Pancreas (tissue), 10 donors: ENCODE measurements around the gene KRT77. TPM values are rescaled to one million over a fixed set of nuclear protein-coding genes. Genes with fewer than 3 reads are reported as not detected.

ENCODE experiments used
- ATAC-seq, 4 donors: fragments of 200-7000 bp; cut with Tn5 transposase; one replicate each; pipeline versions ENCODE4 v1.8.0 to v1.9.1; 2020; ENCODE audit warnings: mild to moderate bottlenecking in 4 of 4, moderate library complexity in 4 of 4
- DNase-seq, 6 donors: peaks; one replicate each; pipeline ENCODE4 v3.0.0-alpha.2; 2020
- FAIRE-seq: peaks from 2 replicates; lab custom pipeline; 2012; peaks lifted over from hg19 to GRCh38; lab: Jason Lieb, UNC
- H3K27ac ChIP-seq, 4 donors: fragments of 200-600 bp; sonication (generic); 1 replicate in 3 of 4; 2 replicates in 1 of 4; pipeline versions ENCODE4 v1.5.0 to v1.8.0; 2020
- H3K27me3 ChIP-seq, 4 donors: fragments of 200-600 bp; one replicate each; pipeline ENCODE4 v1.8.0; 2021
- H3K36me3 ChIP-seq, 3 donors: fragments of 200-600 bp; sonication (generic) in 1 of 3; one replicate each; pipeline versions ENCODE4 v1.5.0 to v1.8.0; 2020 to 2021
- H3K4me1 ChIP-seq, 3 donors: fragments of 200-600 bp; one replicate each; pipeline ENCODE4 v1.8.0; 2021
- H3K4me3 ChIP-seq, 4 donors: fragments of 200-600 bp; sonication (generic) in 2 of 4; one replicate each; pipeline versions ENCODE4 v1.5.0 to v1.8.0; 2020 to 2021
- H3K9me3 ChIP-seq, 4 donors: fragments of 200-600 bp; one replicate each; pipeline ENCODE4 v1.8.0; 2021
- WGBS, 2 donors: extraction: QIAGEN DNeasy Blood & Tissue Kit; methylation state at CpG; one replicate each; pipeline ENCODE4 v1.1.7; 2013; 5-methylcytosine and 5-hydroxymethylcytosine counted together
- intact Hi-C, 3 donors: fragments of 100-400 bp; cut with DNase I; formaldehyde crosslinking; loops; one replicate each; pipeline versions ENCODE4 v1.11.1 to v1.14.2; 2022
- polyA plus RNA-seq, 2 donors: library from polyadenylated mRNA; stranded (reverse); fragments of 200-250 nt; gene quantifications; one replicate each; pipeline ENCODE4 v1.2.3, GENCODE V29; 2013
- total RNA-seq, 6 donors: library from RNA; stranded (reverse); fragmentation: NEBNext Ultra II Directional in 4 of 6; extraction: Animal tissue kit (Norgen Biotek cat#: 25700) in 4 of 6; gene quantifications; one replicate each; pipeline versions ENCODE4 v1.2.1 to v1.2.4, GENCODE V29; 2021 to 2023
- TF ChIP-seq, protein P1 (sequence below), 4 donors: fragments of 200-600 bp; sonication (generic) in 3 of 4; IDR thresholded peaks; one replicate each; pipeline versions ENCODE4 v1.5.0 to v1.8.0; 2021; ENCODE audit warnings: antibody characterized with exemption in 4 of 4
- donor health status: healthy with polysubstance abuse.
- donor health status: DM: no; HTN: no; CAD: no; lungs with moderate emphysema.
- donor health status: DM: no; HTN: no; CAD: no.
- donor health status: control.
- donor health status: control.
- donor health status: Bipolar disorder and iron deficiency.
- donor health status: DM: yes; HTN: yes; CAD: no.
- donor health status: DM: no; HTN: no; CAD: no.
- donor health status: DM: no; HTN: no; CAD: no.
- donor health status: DM: yes; HTN: yes; CAD: no.

KRT77 gene
- total and polyA plus RNA-seq, 8 donors: 0.07 TPM; not detected in 7

- no peak overlapping the region for H3K27ac ChIP-seq
- H3K4me1 ChIP-seq: no peaks in the 10 kb centered on the region
- H3K4me3 ChIP-seq: no peak overlapping the region
- no peak for DNase-seq
- ATAC-seq: no peak
- H3K9me3 ChIP-seq: no peaks in the 10 kb centered on the region
- no peaks in the 10 kb centered on the region for H3K27me3 ChIP-seq
- 57 to 66% methylated on average over 14 of the region's 14 CpGs for WGBS, 2 donors
- H3K36me3 ChIP-seq: no peaks in the 10 kb centered on the region
- no peak for FAIRE-seq
- TF ChIP-seq, protein P1, sequence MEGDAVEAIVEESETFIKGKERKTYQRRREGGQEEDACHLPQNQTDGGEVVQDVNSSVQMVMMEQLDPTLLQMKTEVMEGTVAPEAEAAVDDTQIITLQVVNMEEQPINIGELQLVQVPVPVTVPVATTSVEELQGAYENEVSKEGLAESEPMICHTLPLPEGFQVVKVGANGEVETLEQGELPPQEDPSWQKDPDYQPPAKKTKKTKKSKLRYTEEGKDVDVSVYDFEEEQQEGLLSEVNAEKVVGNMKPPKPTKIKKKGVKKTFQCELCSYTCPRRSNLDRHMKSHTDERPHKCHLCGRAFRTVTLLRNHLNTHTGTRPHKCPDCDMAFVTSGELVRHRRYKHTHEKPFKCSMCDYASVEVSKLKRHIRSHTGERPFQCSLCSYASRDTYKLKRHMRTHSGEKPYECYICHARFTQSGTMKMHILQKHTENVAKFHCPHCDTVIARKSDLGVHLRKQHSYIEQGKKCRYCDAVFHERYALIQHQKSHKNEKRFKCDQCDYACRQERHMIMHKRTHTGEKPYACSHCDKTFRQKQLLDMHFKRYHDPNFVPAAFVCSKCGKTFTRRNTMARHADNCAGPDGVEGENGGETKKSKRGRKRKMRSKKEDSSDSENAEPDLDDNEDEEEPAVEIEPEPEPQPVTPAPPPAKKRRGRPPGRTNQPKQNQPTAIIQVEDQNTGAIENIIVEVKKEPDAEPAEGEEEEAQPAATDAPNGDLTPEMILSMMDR (IDR thresholded peaks at IDR 0.05): no peak
- intact Hi-C loops: no loop called here
Observed at GRCh38 chr12:52748578-52748977, 45.3 kb upstream of the KRT77 start.

- H3K4me3 ChIP-seq: no peak overlapping the region
- TF ChIP-seq, protein P1 (IDR thresholded peaks at IDR 0.05): no peak
- no peaks in the 10 kb centered on the region for H3K27me3 ChIP-seq
- DNase-seq (no peak), FAIRE-seq (no peak), ATAC-seq (no peak)
- no peak overlapping the region for H3K27ac ChIP-seq
- H3K36me3 ChIP-seq: no peaks in the 10 kb centered on the region
- intact Hi-C loops: no loop called here
- WGBS, 2 donors: 60 to 73% methylated on average over 5 of the region's 5 CpGs
- no peaks in the 10 kb centered on the region for H3K9me3 ChIP-seq
- no peaks in the 10 kb centered on the region for H3K4me1 ChIP-seq
Observed at GRCh38 chr12:52745554-52745953, 42.2 kb upstream of the KRT77 start.

- intact Hi-C loops: no loop called here
- Histone ChIP-seq H3K9me3 (no peaks in the 10 kb centered on the region), H3K4me1 (no peaks in the 10 kb centered on the region), H3K36me3 (no peaks in the 10 kb centered on the region), H3K27me3 (no peaks in the 10 kb centered on the region), H3K4me3 (no peak overlapping the region), H3K27ac (no peak overlapping the region)
- WGBS, 2 donors: 54% methylated on average over 1 of the region's 1 CpG
- DNase-seq: no peak
- ATAC-seq: no peak
- TF ChIP-seq, protein P1 (IDR thresholded peaks at IDR 0.05): no peak
- FAIRE-seq: no peak
Observed at GRCh38 chr12:52744493-52745156, 41.3 kb upstream of the KRT77 start.

DNA sequence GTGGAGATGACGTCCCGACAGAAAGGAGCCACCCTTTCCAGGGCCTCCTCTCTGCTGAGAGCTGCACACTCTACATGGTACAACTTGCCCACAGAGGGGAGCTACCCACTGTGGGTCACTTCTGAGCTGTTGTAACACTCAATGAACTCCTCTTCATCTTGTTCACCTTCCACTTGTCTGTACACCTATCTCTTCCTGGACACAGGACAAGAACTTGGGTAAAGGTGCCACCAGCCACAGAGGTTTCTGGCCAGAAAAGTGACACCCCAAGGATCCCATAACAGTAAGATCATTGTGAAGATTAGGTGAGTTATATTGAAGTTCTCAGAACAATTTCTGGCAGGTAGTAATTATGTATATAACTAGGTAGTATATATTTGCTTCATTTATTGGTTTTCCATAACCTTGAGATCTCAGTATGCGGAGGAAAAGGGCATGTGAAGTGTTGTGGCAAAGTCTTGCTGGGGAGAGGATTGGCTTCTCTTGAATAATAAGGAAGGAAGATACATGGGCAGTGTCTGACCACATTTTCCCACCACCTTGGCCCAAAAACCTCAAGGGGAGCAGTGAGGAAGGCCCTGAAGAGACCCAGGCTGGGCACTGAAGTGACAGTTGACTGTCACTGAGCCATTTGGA is 39.6 kb upstream of the KRT77 start:
- no peak overlapping the region for H3K27ac ChIP-seq
- no peaks in the 10 kb centered on the region for H3K9me3 ChIP-seq
- H3K4me3 ChIP-seq: no peak overlapping the region
- no peak for ATAC-seq
- H3K4me1 ChIP-seq: no peaks in the 10 kb centered on the region
- no peaks in the 10 kb centered on the region for H3K36me3 ChIP-seq
- FAIRE-seq: no peak
- intact Hi-C loops: no loop called here
- 63 to 86% methylated on average over 3 of the region's 3 CpGs for WGBS, 2 donors
- TF ChIP-seq, protein P1 (IDR thresholded peaks at IDR 0.05): no peak
- DNase-seq: no peak
- no peaks in the 10 kb centered on the region for H3K27me3 ChIP-seq

- ATAC-seq (no peak), FAIRE-seq (no peak), DNase-seq (no peak)
- Histone ChIP-seq H3K27me3 (no peaks in the 10 kb centered on the region), H3K27ac (no peak overlapping the region), H3K4me3 (no peak overlapping the region), H3K4me1 (no peaks in the 10 kb centered on the region), H3K9me3 (no peaks in the 10 kb centered on the region), H3K36me3 (no peaks in the 10 kb centered on the region)
- TF ChIP-seq, protein P1 (IDR thresholded peaks at IDR 0.05): no peak
- intact Hi-C loops: no loop called here
- WGBS, 2 donors: 63 to 75% methylated on average over 7 of the region's 7 CpGs
Observed at GRCh38 chr12:52742196-52742580, 38.9 kb upstream of the KRT77 start.
